ENCODE measurements around the gene CRYBG1.

CRYBG1 gene

GRCh38 chr6:106525107-106525881, 164.8 kb downstream of the CRYBG1 start:
- DNase-seq (ENCODE audit: low spot score), result no peak

- no peak for DNase-seq (ENCODE audit: low spot score)
Measured at GRCh38 chr6:106525882-106526275, 165.4 kb downstream of the CRYBG1 start.

GRCh38 chr6:106527117-106527516, 166.6 kb downstream of the CRYBG1 start:
- no peak for DNase-seq (ENCODE audit: low spot score)

- DNase-seq (ENCODE audit: low spot score), result no peak
Measured at GRCh38 chr6:106527979-106528378, 167.5 kb downstream of the CRYBG1 start.

- DNase-seq (ENCODE audit: low spot score), result no peak
Measured at GRCh38 chr6:106528521-106528920, 168.0 kb downstream of the CRYBG1 start.

- DNase-seq (ENCODE audit: low spot score), result no peak
Measured at GRCh38 chr6:106529438-106529837, 168.9 kb downstream of the CRYBG1 start.

- DNase-seq (ENCODE audit: low spot score), result no peak
Measured at GRCh38 chr6:106530026-106530425, 169.5 kb downstream of the CRYBG1 start.

GRCh38 chr6:106530502-106530901, 170.0 kb downstream of the CRYBG1 start:
- no peak for DNase-seq (ENCODE audit: low spot score)

GRCh38 chr6:106533054-106533453, 172.5 kb downstream of the CRYBG1 start:
- DNase-seq (ENCODE audit: low spot score), result no peak

- DNase-seq (ENCODE audit: low spot score), result no peak
Measured at GRCh38 chr6:106534004-106534403, 173.5 kb downstream of the CRYBG1 start.

- DNase-seq (ENCODE audit: low spot score), result no peak
Measured at GRCh38 chr6:106534564-106534982, 174.1 kb downstream of the CRYBG1 start.

GRCh38 chr6:106535012-106535411, 174.5 kb downstream of the CRYBG1 start:
- DNase-seq (ENCODE audit: low spot score), result no peak

- no peak for DNase-seq (ENCODE audit: low spot score)
Measured at GRCh38 chr6:106536357-106536756, 175.8 kb downstream of the CRYBG1 start.

- DNase-seq (ENCODE audit: low spot score), result no peak
Measured at GRCh38 chr6:106536851-106537250, 176.3 kb downstream of the CRYBG1 start.

GRCh38 chr6:106537662-106538061, 177.1 kb downstream of the CRYBG1 start:
- no peak for DNase-seq (ENCODE audit: low spot score)

- no peak for DNase-seq (ENCODE audit: low spot score)
Measured at GRCh38 chr6:106538145-106538544, 177.6 kb downstream of the CRYBG1 start.

GRCh38 chr6:106539936-106540335, 179.4 kb downstream of the CRYBG1 start:
- DNase-seq (ENCODE audit: low spot score), result no peak

- DNase-seq (ENCODE audit: low spot score), result no peak
Measured at GRCh38 chr6:106540432-106540831, 179.9 kb downstream of the CRYBG1 start.

GRCh38 chr6:106540907-106541306, 180.4 kb downstream of the CRYBG1 start:
- DNase-seq (ENCODE audit: low spot score), result no peak

GRCh38 chr6:106546261-106546690, 185.8 kb downstream of the CRYBG1 start:
- DNase-seq (ENCODE audit: low spot score), result no peak

- DNase-seq (ENCODE audit: low spot score), result no peak
Measured at GRCh38 chr6:106546691-106547414, 186.3 kb downstream of the CRYBG1 start.

- no peak for DNase-seq (ENCODE audit: low spot score)
Measured at GRCh38 chr6:106547601-106548453, 187.3 kb downstream of the CRYBG1 start.
